ENCODE data around the gene DOLPP1.
"Not testable (repeated sequence)": the region's sequence is repeated elsewhere in the genome, so short reads cannot be mapped to it uniquely, and the experiment has no call there.

The DOLPP1 gene

DNA sequence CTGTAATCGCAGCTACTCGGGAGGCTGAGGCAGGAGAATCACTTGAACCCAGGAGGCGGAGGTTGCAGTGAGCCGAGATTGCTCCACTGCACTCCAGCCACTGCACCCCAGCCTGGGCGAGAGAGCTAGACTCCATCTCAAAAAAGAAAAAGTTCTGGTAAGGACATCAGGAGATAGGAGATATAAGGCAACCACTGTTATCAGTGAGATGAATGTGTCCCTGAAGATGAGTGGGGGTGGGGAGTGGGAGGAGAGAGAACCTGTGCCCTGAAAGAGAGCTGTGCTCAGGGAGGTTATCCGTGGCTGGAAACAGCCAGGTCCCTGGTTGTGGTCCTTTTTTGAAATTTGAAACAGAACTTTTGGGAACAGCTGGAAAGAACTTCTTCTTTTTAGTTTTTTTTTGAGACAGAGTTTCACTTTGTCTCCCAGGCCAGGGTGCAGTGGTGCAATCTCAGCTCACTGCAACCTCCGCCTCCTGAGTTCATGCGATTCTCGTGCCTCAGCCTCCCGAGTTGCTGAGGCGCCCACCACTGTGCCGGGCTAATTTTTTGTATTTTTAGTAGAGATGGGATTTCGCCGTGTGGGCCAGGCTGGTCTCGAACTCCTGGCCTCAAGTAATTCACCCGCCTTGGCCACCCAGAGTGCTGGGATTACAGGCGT is 32.9 kb downstream of the DOLPP1 start:
- no peak for DNase-seq

DNA sequence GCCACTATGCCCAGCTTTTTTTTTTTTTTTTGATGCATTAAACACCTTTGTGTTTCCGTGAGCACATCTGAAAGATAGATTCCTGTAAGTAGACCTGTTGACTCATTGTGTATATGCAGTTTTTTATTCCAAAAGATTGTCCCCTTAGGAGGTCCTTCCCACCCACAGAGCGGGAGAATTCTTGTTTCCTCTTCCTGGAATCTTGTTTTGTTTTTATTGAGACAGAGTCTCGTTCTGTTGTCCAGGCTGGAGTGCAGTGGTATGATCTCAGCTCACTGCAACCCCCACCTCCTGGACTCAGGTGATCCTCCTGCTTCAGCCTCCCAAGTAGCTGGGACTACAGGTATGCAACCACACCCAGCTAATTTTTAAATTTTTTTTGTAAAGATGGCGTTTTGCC is 37.9 kb downstream of the DOLPP1 start:
- no peak for DNase-seq

DNA sequence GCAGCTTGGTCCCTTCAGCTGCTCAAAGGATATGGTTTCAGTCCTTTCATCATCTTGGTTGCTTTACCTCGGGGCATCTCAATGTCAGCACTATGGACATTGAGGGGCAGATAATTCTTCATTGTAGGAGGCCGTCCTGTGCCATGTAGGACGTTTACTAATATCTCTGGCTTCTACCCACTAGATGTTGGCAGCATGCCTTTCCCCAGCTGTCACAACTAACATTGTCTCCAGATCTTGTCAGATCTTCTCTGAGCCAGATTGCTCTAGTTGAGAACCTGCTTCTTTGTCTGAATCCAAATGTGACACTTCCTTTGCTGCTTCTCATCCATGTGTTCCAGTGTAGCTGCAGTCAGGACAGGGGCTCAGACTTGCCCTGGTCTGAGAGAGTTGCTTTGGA is 40.6 kb downstream of the DOLPP1 start:
- no peak for DNase-seq

DNA sequence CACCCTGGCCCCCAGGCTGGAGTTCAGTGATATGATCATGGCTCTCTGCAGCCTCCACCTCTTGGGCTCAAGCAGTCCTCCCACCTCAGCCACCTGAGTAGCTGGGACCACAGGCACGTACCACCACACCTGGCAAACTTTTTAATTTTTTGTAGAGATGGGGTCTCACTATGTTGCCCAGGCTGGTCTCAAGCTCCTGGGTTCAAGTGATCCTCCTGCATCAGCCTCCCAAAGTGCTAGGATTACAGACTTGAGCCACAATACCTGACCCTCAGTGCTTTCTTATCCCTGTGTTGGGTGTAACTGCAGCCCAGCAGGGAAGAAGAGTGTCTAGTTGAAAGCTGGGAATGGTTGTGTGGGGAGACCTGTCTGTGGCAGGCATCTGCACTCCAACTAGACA is 41.2 kb downstream of the DOLPP1 start:
- no peak for DNase-seq

DNA sequence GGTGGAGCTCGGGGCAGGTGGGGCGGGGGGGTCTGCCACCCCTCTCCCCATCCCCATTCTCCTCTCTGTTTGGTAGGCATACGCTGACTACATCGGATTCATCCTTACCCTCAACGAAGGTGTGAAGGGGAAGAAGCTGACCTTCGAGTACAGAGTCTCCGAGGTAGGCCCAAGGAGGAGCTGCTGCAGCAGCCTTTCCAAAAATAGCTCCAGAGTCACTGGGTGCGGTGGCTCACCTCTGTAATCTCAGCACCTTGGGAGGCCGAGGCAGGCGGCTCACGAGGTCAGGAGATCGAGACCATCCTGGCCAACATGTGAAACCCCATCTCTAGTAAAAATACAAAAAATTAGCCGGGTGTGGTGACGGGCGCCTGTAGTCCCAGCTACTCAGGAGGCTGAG is 42.1 kb downstream of the DOLPP1 start:
- DNase-seq = not testable (repeated sequence)

DNA sequence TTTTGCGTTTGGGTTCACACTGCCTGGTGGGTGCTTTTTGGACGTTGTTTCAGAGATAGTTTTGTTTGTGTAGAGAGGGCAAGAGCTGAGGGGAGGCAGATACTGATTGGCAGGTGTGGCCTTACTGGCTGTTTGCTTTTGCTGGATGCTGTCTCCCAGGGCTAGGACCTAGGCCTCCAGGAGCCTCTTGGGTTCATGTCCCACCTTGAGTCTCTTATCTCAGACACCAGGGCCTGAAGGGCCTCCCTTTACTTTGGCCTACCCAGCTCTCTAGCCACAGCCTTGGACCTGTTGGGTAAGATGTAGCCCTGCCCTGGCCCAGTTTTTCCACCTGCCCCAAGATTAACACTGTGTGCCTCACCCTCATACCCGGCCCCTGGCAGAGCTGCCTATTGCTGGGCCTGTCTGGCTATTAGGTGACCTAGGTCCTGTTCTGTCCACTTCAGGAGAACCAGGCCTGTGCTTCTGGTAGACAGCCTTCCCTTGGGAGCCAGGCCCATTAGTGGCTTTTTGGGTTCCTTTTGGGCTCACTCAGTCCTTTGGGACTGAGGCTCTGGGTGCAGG is 43.7 kb downstream of the DOLPP1 start:
- no peak for DNase-seq

DNA sequence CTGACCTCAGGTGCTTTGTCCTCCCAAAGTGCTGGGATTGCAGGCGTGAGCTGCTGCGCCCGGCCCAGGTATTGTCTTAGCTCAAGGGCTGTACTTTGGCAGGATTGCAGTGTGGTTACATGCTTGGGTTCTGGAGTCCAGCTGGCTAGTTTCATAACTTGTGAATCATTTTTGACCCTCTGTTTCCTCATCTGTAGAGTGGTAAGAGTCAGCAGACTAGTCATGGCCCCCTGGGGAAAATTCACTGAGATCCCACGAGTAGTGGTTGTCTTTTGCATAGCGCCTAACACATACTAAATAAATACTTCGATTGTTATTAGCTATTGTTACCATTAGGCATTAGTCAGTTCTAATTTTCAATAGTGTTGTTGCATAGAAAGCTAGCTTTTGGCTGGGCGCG is 44.6 kb downstream of the DOLPP1 start:
- no peak for DNase-seq

DNA sequence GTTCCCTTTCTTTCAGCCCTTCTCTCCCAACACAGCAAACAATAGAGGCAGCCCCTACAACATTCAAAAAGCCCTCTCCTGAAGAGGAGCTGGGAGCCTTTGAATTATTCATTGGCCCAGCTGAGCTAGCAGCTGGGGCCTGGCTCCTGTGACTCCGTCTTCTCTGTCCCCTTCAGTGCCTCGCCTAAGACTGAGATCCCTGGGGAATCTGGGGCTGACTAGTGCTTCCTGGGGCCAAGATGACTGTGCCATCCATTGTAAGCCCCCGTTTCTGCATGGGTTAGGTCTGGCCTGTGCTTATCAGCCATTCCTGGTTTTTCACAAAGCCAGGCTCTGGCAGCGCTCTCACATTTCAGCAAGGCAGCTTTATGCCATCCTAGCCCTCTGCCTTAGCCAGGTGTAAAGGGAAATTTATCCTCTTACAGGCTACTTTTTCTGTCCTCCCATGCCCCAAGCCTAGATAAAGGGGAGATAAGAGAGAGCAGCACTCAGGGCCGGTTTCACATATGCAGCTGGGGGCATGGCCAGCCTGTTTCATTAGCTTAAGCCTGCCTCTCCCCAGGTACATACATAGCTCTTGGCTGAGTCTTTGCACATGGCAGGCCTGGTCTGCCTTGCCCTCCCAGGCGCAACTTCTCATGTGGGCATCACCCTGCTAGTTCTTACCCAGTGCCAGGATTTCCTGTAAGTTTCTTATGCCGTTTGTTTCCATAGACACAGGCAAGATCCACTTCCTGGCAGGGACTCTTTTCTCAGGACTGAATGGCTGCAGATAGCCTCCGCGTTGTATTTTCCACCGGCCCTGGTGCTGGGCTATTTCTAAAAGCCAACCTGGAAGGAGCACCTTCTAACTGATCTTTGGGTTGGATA is 46.1 kb downstream of the DOLPP1 start:
- DNase-seq = no peak

DNA sequence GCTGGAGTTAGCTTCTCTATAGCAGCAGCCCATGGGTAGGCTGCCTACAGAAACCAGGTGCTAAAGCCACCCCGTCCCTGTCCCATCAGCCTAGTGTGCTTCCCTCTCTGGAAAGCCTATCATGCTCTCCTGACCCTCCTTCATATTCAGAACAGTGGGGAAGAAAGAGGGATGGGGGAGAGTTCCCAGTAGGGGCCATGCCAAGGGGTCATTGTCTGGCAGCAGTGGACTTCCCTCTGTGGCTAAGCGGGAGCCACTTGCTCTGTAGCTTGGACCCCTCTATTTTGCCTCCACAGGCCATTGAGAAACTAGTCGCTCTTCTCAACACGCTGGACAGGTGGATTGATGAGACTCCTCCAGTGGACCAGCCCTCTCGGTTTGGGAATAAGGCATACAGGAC is 47.8 kb downstream of the DOLPP1 start:
- DNase-seq = no peak

DNA sequence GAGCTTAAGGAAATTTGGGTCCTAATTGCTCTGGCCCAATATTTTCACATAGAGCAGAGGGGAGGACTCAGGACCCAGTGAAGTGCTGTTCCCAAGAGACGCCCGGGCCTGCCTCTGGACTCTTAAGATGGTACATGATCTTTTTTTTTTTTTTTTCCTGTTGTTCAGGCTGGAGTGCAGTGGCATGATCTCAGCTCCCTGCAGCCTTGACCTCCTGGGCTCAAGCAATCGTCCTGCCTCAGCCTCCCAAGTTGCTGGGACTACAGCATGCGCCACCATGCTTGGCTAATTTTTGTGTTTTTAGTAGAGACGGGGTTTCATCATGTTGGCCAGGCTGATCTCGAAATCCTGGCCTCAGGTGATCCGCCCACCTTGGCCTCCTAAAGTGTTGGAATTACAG is 49.4 kb downstream of the DOLPP1 start:
- not testable (repeated sequence) for DNase-seq

DNA sequence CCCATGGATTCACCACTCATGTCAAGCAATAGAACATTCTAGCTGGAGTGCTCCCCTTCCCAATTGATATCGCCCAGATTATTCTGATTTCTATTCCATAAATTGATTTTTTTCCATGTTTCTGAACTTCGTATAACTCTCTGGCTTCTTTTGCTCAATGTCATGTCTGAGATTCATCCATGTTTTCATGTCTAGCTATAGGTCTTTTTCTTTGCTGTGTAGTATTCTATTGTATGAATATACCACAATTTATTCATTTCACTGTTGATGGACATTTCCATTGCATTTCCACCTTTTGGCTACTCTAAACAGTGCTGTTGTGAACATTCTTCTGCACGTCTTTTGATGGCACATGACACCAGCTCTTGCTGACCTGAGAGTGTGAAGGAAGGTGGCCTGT is 49.9 kb downstream of the DOLPP1 start:
- DNase-seq = no peak

DNA sequence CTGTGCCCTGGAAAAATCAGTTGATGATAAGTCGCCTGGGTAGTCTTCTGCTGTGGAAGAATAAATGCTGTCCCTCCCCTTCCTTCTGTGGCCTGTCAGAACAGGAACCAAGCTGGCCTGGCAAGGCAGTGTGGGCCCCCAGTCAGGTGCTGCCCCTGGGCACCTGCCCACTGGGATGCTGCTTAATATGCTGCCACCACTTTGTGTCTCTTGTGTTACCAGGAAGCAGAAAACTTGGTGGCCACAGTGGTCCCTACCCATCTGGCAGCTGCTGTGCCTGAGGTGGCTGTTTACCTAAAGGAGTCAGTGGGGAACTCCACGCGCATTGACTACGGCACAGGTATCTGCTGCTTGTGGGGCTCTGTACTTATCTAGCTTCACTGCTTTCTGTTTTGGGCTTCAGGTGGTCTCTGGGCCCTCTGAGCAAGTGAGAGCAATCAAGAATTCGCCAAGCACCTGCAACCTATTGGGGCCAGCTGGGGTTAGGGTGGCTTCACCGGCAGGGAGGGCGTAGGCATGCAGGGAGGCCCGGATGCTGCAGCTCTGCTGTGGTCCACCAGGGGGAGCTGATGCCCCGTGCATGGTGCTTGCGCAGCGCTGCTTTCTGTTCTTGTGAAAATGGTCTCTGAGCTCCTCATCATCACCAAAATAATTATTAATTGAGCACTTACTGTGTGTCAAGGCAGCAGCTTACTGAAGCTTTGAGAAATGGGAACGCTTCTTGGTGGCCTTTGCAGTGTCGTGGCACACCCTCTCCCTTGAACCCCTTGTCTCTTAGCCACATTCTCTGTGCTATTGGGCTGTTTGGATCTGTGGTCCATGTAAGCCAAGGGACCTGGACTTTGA is 50.6 kb downstream of the DOLPP1 start:
- peak; percentile 85 for DNase-seq

DNA sequence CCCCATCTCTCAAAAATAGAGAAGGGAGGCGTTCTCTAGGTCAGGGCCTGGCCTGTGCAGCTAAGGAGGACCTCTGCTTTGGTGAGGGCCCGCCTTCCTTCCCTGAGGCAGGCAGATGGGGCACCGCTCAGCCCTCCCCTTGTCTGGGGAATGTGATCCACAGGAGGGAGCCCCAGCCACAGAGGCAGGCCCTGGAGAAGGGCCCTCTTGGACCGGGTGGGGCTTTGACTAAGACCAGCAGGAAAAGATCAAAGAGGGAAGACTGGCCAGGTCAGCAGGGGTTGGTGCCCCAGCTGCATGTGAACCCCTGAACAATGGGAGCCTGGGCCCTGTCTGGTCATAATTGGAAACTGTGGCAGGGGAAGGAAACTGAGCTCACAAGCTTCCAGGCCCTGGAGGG is 52.2 kb downstream of the DOLPP1 start:
- no peak for DNase-seq

DNA sequence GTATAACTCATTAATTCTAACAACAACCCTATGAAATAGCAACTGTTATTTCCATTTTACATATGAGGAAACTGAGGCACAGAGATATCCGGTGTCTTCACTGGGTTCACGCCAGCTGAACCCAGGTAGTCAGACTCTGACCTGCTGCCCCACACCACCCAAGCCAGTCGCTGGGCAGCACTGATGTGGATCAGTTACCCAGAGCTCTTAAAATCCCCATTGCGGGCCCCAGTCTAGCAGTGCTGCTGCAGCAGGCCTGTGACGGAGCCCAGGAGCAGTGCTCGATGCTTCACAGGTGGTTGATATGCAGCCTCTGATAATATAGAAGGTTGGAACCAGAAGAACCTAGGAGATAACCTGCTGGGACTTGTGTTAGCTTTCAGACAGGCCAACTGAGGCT is 54.6 kb downstream of the DOLPP1 start:
- DNase-seq = no peak

DNA sequence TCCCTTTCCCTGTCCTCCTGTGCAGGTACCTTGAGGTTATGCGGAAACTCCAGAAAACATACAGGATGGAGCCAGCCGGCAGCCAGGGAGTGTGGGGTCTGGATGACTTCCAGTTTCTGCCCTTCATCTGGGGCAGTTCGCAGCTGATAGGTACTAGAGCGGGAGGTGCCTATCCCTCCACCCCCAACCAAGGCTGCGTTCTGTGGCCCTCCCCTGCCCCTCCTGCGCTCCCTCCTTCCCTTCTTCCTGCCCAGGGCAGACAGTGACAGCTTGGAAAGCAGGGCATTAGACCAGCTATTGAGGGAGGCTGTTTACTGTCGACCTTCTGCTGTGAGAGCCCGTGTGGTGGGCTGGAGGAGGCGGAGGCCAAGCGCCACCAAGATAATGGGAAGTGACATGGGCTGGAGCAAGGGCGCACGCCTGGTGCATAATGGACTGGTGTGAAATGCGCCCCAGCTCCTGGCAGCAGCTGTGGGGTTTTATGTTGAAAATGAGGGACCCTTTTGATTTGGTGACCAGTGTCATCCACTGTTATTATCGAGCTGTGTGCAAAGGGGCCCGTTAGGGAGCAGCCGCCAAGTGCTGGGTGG is 55.6 kb downstream of the DOLPP1 start:
- no peak for DNase-seq

DNA sequence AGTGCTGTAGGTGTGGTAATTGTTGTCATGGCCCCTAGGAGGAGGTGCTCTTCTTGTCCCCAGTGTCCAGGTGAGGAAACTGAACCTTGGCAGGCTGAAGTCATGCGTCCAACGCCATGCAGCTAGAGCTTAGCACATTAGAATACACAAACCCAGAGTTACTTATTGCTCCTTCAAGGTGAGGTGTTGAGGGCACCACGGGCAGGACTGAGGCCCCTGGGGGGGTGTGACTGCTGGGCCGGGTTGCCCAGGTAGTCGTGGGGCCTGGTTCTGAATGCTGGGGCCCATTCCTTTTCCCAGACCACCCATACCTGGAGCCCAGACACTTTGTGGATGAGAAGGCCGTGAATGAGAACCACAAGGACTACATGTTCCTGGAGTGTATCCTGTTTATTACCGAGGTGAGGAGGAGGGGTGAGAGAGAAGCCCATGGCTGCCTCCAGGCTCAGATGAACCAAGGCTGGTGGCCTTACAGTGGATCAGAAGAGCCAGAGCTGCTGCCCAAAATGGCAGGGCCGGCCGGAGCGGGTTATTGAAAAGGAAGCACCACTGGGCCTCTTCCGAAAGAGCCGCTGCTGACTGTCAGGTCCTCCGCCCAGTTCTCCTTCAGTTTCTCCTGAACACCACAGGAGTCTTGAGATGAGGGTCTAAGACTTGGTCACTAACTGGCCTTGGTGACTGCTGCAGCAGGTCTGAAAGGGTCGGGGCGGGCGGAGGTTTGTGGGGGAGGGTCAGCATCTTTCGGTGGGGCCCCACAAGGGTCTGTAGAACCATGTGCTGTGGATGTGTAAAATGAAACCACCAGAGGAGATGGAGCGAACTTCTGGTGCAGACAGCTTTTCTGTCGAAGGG is 56.6 kb downstream of the DOLPP1 start:
- DNase-seq = no peak

DNA sequence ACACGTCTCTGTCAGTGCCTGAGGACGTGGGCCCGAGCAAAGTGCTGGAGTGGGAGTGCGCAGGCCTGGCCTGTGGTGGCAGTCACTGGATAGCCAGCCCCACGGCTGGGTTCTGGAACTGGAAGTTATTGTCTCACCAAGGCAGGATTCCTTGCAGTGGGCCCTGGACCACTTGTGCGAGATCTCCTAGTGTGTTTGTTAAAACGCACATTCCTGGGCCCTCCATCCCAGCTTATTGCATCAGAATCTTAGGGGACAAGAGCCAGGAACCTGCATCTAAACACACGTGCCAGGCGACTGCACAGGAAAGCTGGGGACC is 57.2 kb downstream of the DOLPP1 start:
- no peak for DNase-seq

DNA sequence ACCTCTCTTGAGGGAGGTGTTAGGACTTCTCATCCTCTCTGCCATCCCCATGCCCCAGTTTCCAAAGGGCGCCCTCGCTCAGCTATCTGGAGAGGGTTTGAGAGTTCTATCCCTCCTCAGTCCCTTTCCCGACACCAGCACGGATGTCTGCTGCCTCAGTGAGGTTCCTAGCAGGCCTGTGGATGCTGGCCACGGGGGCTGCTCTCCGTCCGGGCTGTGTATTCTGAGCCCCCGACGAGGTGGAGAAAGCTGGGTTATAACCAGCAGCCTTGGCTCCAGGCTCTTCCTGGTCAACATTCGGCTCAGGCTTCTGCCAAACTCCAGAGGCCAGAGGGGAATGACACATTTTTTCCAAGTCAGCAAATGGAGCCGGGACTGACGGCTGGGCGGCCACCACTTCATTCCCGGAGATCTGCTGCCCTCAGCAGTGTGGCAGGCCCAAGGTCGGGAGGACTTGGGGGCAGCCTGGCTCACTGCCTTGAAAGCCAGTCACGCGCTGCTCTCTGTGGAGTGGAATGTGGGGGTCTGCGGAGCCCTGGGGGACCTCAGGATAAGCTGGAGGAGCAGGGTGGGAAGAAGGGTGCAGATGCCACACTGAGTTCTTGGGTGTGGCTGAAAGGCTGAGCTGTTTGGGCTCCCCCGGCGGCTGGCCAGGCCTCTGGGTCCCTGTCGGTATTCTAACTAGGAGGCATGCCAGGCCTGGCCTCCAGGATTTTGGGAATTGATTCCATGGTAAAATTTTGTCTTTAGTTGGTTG is 57.7 kb downstream of the DOLPP1 start:
- no peak for DNase-seq

DNA sequence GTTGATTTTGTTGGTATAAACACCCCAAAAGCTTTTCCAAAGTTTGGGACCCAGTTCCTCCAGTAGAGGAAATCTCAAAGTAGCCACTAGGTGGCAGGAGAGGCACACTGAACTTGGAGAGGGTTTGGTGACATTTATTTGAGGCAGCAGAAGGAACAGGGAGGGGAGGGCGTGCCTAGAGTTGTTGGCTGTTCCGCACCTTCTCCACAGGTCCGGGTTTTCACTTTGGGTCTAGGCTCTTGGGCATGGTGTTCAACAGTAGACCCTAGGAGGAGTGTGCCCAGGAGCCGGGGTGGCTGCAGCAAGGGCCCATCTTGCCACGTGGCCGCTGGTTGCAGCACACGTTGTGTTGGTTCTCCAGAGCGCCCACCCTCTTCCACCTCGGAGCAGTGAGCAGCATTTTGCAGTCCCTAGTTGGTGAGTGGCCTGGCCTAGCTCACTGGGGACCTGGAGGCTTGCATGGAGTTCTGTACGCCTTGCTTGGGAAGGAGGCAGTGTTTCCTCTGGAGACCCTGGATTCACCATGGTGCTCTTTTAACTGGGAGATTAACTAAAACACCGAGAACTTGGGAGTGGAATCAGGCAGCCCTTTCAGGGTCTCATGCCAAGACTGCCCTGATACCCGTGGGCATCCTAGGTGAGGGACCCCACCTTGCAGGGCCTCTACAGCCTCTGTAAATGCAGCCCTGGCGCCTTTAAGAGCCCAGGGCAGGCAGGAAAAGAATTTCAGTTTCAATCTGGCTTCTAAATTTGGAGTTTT is 58.5 kb downstream of the DOLPP1 start:
- peak; percentile 89 for DNase-seq

DNA sequence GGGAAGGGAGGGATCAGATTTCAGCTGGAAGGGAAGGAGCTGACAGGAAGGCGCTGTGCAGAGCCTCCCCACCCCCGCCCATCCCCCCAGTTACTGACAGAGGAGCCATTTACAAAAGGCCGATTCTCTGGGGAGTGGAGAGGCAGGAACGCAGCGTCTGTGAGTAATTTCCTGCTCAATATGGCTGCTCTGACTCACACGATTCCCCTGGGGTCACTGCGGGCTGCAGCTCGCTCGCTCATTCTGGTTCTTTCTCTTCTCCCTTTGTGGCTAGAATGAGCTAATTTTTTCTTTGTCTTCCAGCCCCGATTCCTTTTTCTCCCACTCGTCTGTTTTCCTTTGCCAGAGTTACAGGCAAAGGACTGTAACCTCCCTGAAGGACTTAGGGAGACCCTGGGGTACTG is 59.1 kb downstream of the DOLPP1 start:
- peak; percentile 95 for DNase-seq

All from activated CD4-positive, alpha-beta T cell treated with anti-CD3 and anti-CD28 coated beads, Interleukin-10, Interleukin-2, amounts not matched to agents 100 ng/mL and 50 ng/mL, durations not matched to agents 16 hours and 8 hours (primary cell).